GM23338 (cell line): ENCODE data around the gene LRIG3.

Source experiments
- CREB1 ChIP-seq: fragments of 250-450 bp; sonication (Bioruptor Pico); IDR thresholded peaks from 2 replicates; pipeline ENCODE4 v1.5.0; 2020; ENCODE audit warnings: low read depth, mild to moderate bottlenecking, moderate library complexity
- CTCF ChIP-seq, 2 experiments: fragments of 200-600 bp in 1 of 2; sonication (generic) in 1 of 2; conservative IDR thresholded peaks; 2 replicates each; pipeline versions ENCODE4 v1.5.1 to v1.6.1; 2016 to 2017; ENCODE audit warnings: antibody characterized with exemption in 2 of 2, low read depth in 2 of 2, mild to moderate bottlenecking in 2 of 2, moderate library complexity in 1 of 2
- EZH2 ChIP-seq: fragments of 200-600 bp; sonication (generic); IDR thresholded peaks from one replicate; pipeline ENCODE4 v1.8.0; 2017; ENCODE audit warnings: antibody characterized with exemption, mild to moderate bottlenecking, low read depth; ENCODE audit not compliant: unreplicated experiment
- POLR2AphosphoS5 ChIP-seq: IDR thresholded peaks from 2 replicates; pipeline ENCODE4 v1.6.1; 2016; ENCODE audit warnings: antibody characterized with exemption, low read depth
- ZNF331 ChIP-seq: fragments of 250-450 bp; sonication (Bioruptor Pico); IDR thresholded peaks from 2 replicates; pipeline ENCODE4 v1.5.0; 2020; ENCODE audit warnings: low read depth, mild to moderate bottlenecking, moderate library complexity

GRCh38 chr12:58877243-58877743 lies 43.0 kb downstream of the LRIG3 start:
- TF ChIP-seq CREB1: no peak
- TF ChIP-seq POLR2AphosphoS5: no peak
- no peak for TF ChIP-seq CTCF (conservative IDR thresholded peaks at IDR 0.05; ENCODE audit: low read depth in 2 of 2)
- no peak for TF ChIP-seq ZNF331
- no peak for TF ChIP-seq EZH2
